GM10266 (cell line): Measurements from ENCODE around the gene ATP11B.

Source experiments
- DNase-seq: peaks from one replicate; pipeline ENCODE4 v3.0.0; 2012; ENCODE audit errors: extremely low spot score
- TF ChIP-seq, protein P1 (sequence below): IDR thresholded peaks from 2 replicates; pipeline ENCODE4 v1.5.1; 2012; ENCODE audit warnings: mild to moderate bottlenecking, low read depth; ENCODE audit not compliant: control insufficient read depth, insufficient read depth; ENCODE audit errors: missing control alignments

ATP11B gene

DNA sequence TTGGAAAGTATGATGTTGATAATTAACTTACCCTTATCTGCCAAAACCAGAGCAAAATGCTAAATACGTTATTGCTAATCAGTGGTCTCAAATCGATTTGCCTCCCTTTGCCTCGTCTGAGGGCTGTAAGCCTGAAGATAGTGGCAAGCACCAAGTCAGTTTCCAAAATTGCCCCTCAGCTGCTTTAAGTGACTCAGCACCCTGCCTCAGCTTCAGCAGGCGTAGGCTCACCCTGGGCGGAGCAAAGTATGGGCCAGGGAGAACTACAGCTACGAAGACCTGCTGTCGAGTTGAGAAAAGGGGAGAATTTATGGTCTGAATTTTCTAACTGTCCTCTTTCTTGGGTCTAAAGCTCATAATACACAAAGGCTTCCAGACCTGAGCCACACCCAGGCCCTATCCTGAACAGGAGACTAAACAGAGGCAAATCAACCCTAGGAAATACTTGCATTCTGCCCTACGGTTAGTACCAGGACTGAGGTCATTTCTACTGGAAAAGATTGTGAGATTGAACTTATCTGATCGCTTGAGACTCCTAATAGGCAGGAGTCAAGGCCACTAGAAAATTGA is 127.3 kb downstream of the ATP11B start:
- TF ChIP-seq, protein P1, sequence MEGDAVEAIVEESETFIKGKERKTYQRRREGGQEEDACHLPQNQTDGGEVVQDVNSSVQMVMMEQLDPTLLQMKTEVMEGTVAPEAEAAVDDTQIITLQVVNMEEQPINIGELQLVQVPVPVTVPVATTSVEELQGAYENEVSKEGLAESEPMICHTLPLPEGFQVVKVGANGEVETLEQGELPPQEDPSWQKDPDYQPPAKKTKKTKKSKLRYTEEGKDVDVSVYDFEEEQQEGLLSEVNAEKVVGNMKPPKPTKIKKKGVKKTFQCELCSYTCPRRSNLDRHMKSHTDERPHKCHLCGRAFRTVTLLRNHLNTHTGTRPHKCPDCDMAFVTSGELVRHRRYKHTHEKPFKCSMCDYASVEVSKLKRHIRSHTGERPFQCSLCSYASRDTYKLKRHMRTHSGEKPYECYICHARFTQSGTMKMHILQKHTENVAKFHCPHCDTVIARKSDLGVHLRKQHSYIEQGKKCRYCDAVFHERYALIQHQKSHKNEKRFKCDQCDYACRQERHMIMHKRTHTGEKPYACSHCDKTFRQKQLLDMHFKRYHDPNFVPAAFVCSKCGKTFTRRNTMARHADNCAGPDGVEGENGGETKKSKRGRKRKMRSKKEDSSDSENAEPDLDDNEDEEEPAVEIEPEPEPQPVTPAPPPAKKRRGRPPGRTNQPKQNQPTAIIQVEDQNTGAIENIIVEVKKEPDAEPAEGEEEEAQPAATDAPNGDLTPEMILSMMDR = no peak
- no peak for DNase-seq

GRCh38 chr3:182921665-182922355 is 128.5 kb downstream of the ATP11B start:
- TF ChIP-seq, protein P1 = no peak
- no peak for DNase-seq

DNA sequence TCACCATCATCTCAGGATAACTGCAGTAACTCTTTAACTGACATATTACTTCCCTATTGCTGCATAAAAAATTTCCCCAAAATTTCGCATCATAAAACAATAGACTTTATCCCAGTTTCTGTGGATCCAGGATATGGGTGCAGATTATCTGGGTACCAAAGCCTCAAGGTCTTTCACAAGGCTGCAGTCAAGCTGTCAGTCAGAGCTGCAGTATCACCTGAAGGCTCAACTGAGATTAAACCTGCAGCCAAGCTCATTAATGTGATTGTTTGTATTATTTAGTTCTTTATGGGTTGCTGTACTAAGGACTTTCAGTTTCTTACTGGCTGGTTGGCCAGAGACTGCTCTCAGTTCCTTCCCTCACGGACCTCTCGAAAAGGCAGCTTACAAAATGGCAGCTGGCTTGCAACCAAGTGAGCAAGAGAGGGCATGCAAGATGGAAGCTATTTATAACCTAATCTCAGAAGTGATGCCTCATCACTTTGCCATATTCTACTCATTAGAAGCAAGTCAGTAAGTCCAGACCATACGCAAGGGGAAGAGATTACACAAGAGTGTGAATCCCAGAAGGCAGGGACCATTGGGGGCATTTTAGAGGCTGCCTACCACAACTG is 132.1 kb downstream of the ATP11B start:
- peak; percentile 65 for DNase-seq
- TF ChIP-seq, protein P1 = no peak

- no peak for DNase-seq
- TF ChIP-seq, protein P1 = no peak
These were observed 132.6 kb downstream of the ATP11B start for GRCh38 chr3:182925944-182926337.

DNA sequence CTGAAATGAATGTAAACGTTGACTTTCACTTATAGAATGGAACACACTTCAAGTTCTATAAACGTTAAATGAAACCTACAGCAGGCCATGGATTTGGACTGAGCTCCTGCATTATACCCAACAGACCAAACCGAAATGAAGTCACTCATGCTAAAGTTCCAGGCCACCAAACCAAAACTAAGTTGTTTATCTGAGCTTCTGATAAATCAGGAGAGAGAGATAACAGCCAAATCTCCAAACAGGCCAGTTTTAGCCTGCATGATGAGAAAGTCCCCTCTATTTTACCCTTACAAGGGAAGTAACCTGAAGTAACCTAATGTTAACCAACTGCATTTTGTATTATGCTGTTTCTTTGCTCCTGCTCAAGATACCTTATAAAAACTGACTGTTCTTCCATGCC is 142.5 kb downstream of the ATP11B start:
- TF ChIP-seq, protein P1 = no peak

GRCh38 chr3:182936239-182936917 is 143.1 kb downstream of the ATP11B start:
- TF ChIP-seq, protein P1 = no peak
- DNase-seq = no peak

More for the DNA sequence above, 142.5 kb downstream of the ATP11B start:
- no peak for DNase-seq
